IMR-90 (cell line): Measurements from ENCODE around the gene CFAP91. TPM values are rescaled to one million over a fixed set of nuclear protein-coding genes. Genes with fewer than 3 reads are reported as not detected.

Experiments
- ATAC-seq: fragments of 200-7000 bp; cut with Tn5 transposase; 2 replicates; pipeline ENCODE4 v1.9.1; 2020; ENCODE audit warnings: low read depth, mild to moderate bottlenecking, moderate library complexity
- BruUV-seq: library from RNA; stranded (reverse); fragments of 400-500 nt; replicated peaks from 2 replicates; lab custom pipeline; 2021; lab: Mats Ljungman, UMichigan
- CTCF ChIA-PET: fragments of 300-600 bp; formaldehyde crosslinking; extraction: SDS; loops from one replicate; lab custom pipeline; 2021; ENCODE audit warnings: antibody characterized with exemption; lab: Yijun Ruan, JAX
- POLR2A ChIA-PET: fragments of 300-600 bp; sonication (Branson Sonifier 250); formaldehyde crosslinking; loops from one replicate; lab custom pipeline; 2022; ENCODE audit warnings: antibody characterized with exemption; ENCODE audit not compliant: unreplicated experiment; lab: Charles Lee
- DNase-seq: peaks from one replicate; pipeline ENCODE4 v3.0.0; 2013
- H2AFZ ChIP-seq: replicated peaks from 2 replicates; pipeline ENCODE3; 2013; ENCODE audit warnings: low read length, mild to moderate bottlenecking; ENCODE audit not compliant: poor library complexity
- H2AK5ac ChIP-seq: 2 replicates; pipeline ENCODE4 v1.6.1; 2013; ENCODE audit warnings: low read depth, low read length, inconsistent platforms
- H2AK9ac ChIP-seq: replicated peaks from 2 replicates; pipeline ENCODE3; 2013; ENCODE audit warnings: mild to moderate bottlenecking, low read depth, low read length, moderate library complexity; ENCODE audit not compliant: poor library complexity
- H2BK120ac ChIP-seq: 2 replicates; pipeline ENCODE4 v1.6.1; 2013; ENCODE audit warnings: low read depth, low read length, inconsistent platforms
- H2BK15ac ChIP-seq: 3 replicates; pipeline ENCODE4 v1.6.1; 2013; ENCODE audit warnings: low read depth, low read length, inconsistent platforms
- H2BK20ac ChIP-seq: 2 replicates; pipeline ENCODE4 v1.6.1; 2013; ENCODE audit warnings: low read depth, mild to moderate bottlenecking, inconsistent platforms, low read length, moderate library complexity
- H2BK5ac ChIP-seq: 2 replicates; pipeline ENCODE4 v1.6.1; 2013; ENCODE audit warnings: mild to moderate bottlenecking, low read depth, low read length, inconsistent platforms; ENCODE audit not compliant: poor library complexity, severe bottlenecking
- H3K14ac ChIP-seq: replicated peaks from 2 replicates; pipeline ENCODE4 v1.6.1; 2013; ENCODE audit warnings: low read depth, low read length, inconsistent platforms
- H3K18ac ChIP-seq: 2 replicates; pipeline ENCODE4 v1.6.1; 2013; ENCODE audit warnings: low read depth, low read length, control low read depth
- H3K23ac ChIP-seq: 2 replicates; pipeline ENCODE4 v1.6.1; 2013; ENCODE audit warnings: low read depth, low read length, inconsistent platforms
- H3K27ac ChIP-seq: 2 replicates; pipeline ENCODE4 v1.5.1; 2013; ENCODE audit warnings: mild to moderate bottlenecking, control low read depth, low read length; ENCODE audit not compliant: insufficient read depth
- H3K27me3 ChIP-seq: 2 replicates; pipeline ENCODE4 v1.6.1; 2013; ENCODE audit warnings: low read length; ENCODE audit not compliant: control insufficient read depth, insufficient read depth
- H3K36me3 ChIP-seq: 2 replicates; pipeline ENCODE4 v1.6.1; 2013; ENCODE audit warnings: low read length, mixed read lengths; ENCODE audit not compliant: control insufficient read depth, insufficient read depth
- H3K4ac ChIP-seq: 2 replicates; pipeline ENCODE4 v1.6.1; 2013; ENCODE audit warnings: low read depth, low read length, inconsistent platforms
- H3K4me1 ChIP-seq: 2 replicates; pipeline ENCODE4 v1.6.1; 2013; ENCODE audit warnings: low read length, mixed read lengths; ENCODE audit not compliant: control insufficient read depth, insufficient read depth
- H3K4me2 ChIP-seq: 2 replicates; pipeline ENCODE4 v1.6.1; 2013; ENCODE audit warnings: low read depth, mild to moderate bottlenecking, control low read depth, low read length, moderate library complexity
- H3K4me3 ChIP-seq: 2 replicates; pipeline ENCODE4 v1.5.1; 2013; ENCODE audit warnings: low read depth, mild to moderate bottlenecking, control low read depth, low read length, moderate library complexity; ENCODE audit not compliant: insufficient read depth
- H3K56ac ChIP-seq: 2 replicates; pipeline ENCODE4 v1.6.1; 2013; ENCODE audit warnings: low read length, inconsistent platforms; ENCODE audit not compliant: insufficient read depth; ENCODE audit errors: extremely low read depth
- H3K79me1 ChIP-seq, 2 experiments: 2 replicates each; pipeline ENCODE4 v1.6.1; 2013; ENCODE audit warnings: low read length in 2 of 2, inconsistent platforms in 1 of 2, low read depth in 1 of 2
- H3K9ac ChIP-seq: 2 replicates; pipeline ENCODE4 v1.6.1; 2013; ENCODE audit warnings: low read depth, low read length, control low read depth
- H3K9me1 ChIP-seq: 2 replicates; pipeline ENCODE4 v1.6.1; 2013; ENCODE audit warnings: low read length, inconsistent platforms; ENCODE audit not compliant: insufficient read depth
- H3K9me3 ChIP-seq: 2 replicates; pipeline ENCODE4 v1.6.1; 2013; ENCODE audit warnings: low read length; ENCODE audit not compliant: control insufficient read depth, insufficient read depth
- H4K20me1 ChIP-seq: 2 replicates; pipeline ENCODE4 v1.6.1; 2013; ENCODE audit warnings: low read length, inconsistent platforms; ENCODE audit not compliant: insufficient read depth
- H4K5ac ChIP-seq: 2 replicates; pipeline ENCODE4 v1.6.1; 2013; ENCODE audit warnings: mild to moderate bottlenecking, low read depth, low read length, control low read depth
- H4K8ac ChIP-seq, 2 experiments: 2 replicates each; pipeline ENCODE4 v1.6.1; 2013; ENCODE audit warnings: low read depth in 2 of 2, low read length in 2 of 2, control low read depth in 1 of 2, inconsistent platforms in 1 of 2
- H4K91ac ChIP-seq: 2 replicates; pipeline ENCODE4 v1.6.1; 2013; ENCODE audit warnings: low read depth, low read length, inconsistent platforms; ENCODE audit not compliant: insufficient read depth
- BHLHE40 ChIP-seq: fragments of 150-350 bp; IDR thresholded peaks from 2 replicates; pipeline ENCODE4 v1.6.1; 2016; ENCODE audit warnings: mild to moderate bottlenecking, low read depth, low read length
- CTCF ChIP-seq: conservative IDR thresholded peaks from 2 replicates; pipeline ENCODE4 v1.5.1; 2012; ENCODE audit warnings: mild to moderate bottlenecking, low read depth, low read length, improper control_type of control experiment
- MAZ ChIP-seq: IDR thresholded peaks from 2 replicates; pipeline ENCODE4 v1.6.1; 2012; ENCODE audit warnings: low read depth, mild to moderate bottlenecking, low read length, improper control_type of control experiment, moderate library complexity, borderline replicate concordance
- NFE2L2 ChIP-seq: fragments of 150-350 bp; IDR thresholded peaks from 2 replicates; pipeline ENCODE4 v1.6.1; 2016; ENCODE audit warnings: low read depth, mild to moderate bottlenecking, low read length
- RAD21 ChIP-seq: IDR thresholded peaks from 2 replicates; pipeline ENCODE4 v1.6.1; 2012; ENCODE audit warnings: low read length, improper control_type of control experiment
- RCOR1 ChIP-seq: IDR thresholded peaks from 2 replicates; pipeline ENCODE4 v1.6.1; 2012; ENCODE audit warnings: mild to moderate bottlenecking, low read length, improper control_type of control experiment; ENCODE audit not compliant: insufficient replicate concordance
- RFX5 ChIP-seq: IDR thresholded peaks from 2 replicates; pipeline ENCODE4 v1.8.0; 2012; ENCODE audit warnings: low read depth, mild to moderate bottlenecking, low read length, moderate library complexity
- WGBS, 2 experiments: methylation state at CpG; one replicate each; pipeline versions ENCODE4 v1.1.5 to v1.1.7; 2013; ENCODE audit warnings: missing lambda C conversion rate in 2 of 2; ENCODE audit not compliant: insufficient read length in 1 of 2; ENCODE audit errors: extremely low coverage in 2 of 2; 5-methylcytosine and 5-hydroxymethylcytosine counted together
- dilution Hi-C: fragments of 300-500 bp; cut with HindIII; formaldehyde crosslinking; loops from one replicate; pipeline ENCODE4 v1.14.3; 2018; ENCODE audit warnings: low sequenced_read_pairs; ENCODE audit not compliant: unreplicated experiment
- in situ Hi-C: fragments of 300-500 bp; cut with MboI; formaldehyde crosslinking; loops from 3 replicates; pipeline ENCODE4 v1.14.3; 2019; ENCODE audit warnings: low sequenced_read_pairs, inconsistent platforms, mixed read lengths
- intact Hi-C: fragments of 100-400 bp; cut with micrococcal nuclease; formaldehyde crosslinking; loops from 2 replicates; pipeline ENCODE4 v1.10.0; 2022
- polyA plus RNA-seq, 3 experiments: library from polyadenylated mRNA; depleted of rRNA; stranded (reverse); fragments of >200 nt; gene quantifications; 2 replicates each; pipeline ENCODE4 v1.2.3, GENCODE V29; 2012; ENCODE audit warnings: low replicate concordance in 1 of 3
- total RNA-seq: library from RNA; depleted of rRNA; stranded (reverse); fragments of >200 nt; gene quantifications from 2 replicates; pipeline ENCODE4 v1.2.3, GENCODE V29; 2012

CFAP91 gene
- total and polyA plus RNA-seq, 2 of the 4 experiments (the other 2 are of a cell fraction), result not detected

- dilution Hi-C loops, result no loop called here
- Histone ChIP-seq H3K56ac (no peak overlapping the region), H4K20me1 (no peaks in the 10 kb centered on the region)
These were observed 43.6 kb downstream of the CFAP91 start for GRCh38 chr3:119746423-119746822.

More at GRCh38 chr3:119746423-119746822, 43.6 kb downstream of the CFAP91 start:
- no peaks in the 10 kb centered on the region for H3K4me1 ChIP-seq
- H3K27ac ChIP-seq, result no peak overlapping the region
- BruUV-seq, result no TSS peak
- H3K36me3 ChIP-seq, result no peaks in the 10 kb centered on the region
- no peak overlapping the region for H3K4ac ChIP-seq
- POLR2A ChIA-PET, result no interaction called here
- H3K9ac ChIP-seq, result no peak overlapping the region
- H3K18ac ChIP-seq, result no peak overlapping the region
- H3K9me3 ChIP-seq, result no peaks in the 10 kb centered on the region
- H2BK20ac ChIP-seq, result no peak overlapping the region
- no peak overlapping the region for H4K91ac ChIP-seq
- H3K79me1 ChIP-seq, result no peaks in the 10 kb centered on the region
- WGBS, 2 experiments, result no CpG with 5 or more reads among the region's 3 CpGs
- no peak for ATAC-seq
- H3K14ac ChIP-seq, result no peak overlapping the region
- no peak overlapping the region for H2AK5ac ChIP-seq
- peaks cover 8% of the 10 kb centered on the region for H3K27me3 ChIP-seq
- H4K8ac ChIP-seq, result no peak overlapping the region
- H3K9me1 ChIP-seq, result no peaks in the 10 kb centered on the region
- H2BK5ac ChIP-seq, result no peak overlapping the region
- H2AK9ac ChIP-seq, result no peak overlapping the region
- H2BK15ac ChIP-seq, result no peak overlapping the region
- no peak overlapping the region for H3K4me2 ChIP-seq
- H3K4me3 ChIP-seq, result no peak overlapping the region
- no peak overlapping the region for H3K23ac ChIP-seq
- H4K5ac ChIP-seq, result no peak overlapping the region
- H2AFZ ChIP-seq, result no peak overlapping the region
- no peak overlapping the region for H2BK120ac ChIP-seq
- no peak for DNase-seq
- in situ Hi-C loops, result no loop called here
- intact Hi-C loops, result no loop called here
- CTCF ChIA-PET, result no interaction called here
- TF ChIP-seq RCOR1, result no peak
- TF ChIP-seq MAZ, result no peak
- no peak for TF ChIP-seq CTCF
- TF ChIP-seq BHLHE40, result no peak
- TF ChIP-seq RAD21, result no peak
- TF ChIP-seq RFX5, result no peak
- TF ChIP-seq NFE2L2, result no peak
